ENCODE measurements around the gene PCDH17. TPM values are rescaled to one million over a fixed set of nuclear protein-coding genes. Genes with fewer than 3 reads are reported as not detected.

The PCDH17 gene
- total and polyA plus RNA-seq, 2 of the 4 experiments (the other 2 are of a cell fraction), result under 0.01 TPM; not detected in 1

- no peaks in the 10 kb centered on the region for H3K27me3 ChIP-seq (ENCODE audit: control insufficient read depth, insufficient read depth, low read length)
These were observed 50.7 kb downstream of the PCDH17 start for GRCh38 chr13:57682128-57682716.

More at GRCh38 chr13:57682128-57682716, 50.7 kb downstream of the PCDH17 start:
- H4K91ac ChIP-seq (ENCODE audit: insufficient read depth, low read depth, low read length), result no peak overlapping the region
- H2AK9ac ChIP-seq (replicated peaks; ENCODE audit: low read depth, low read length, poor library complexity), result no peak overlapping the region
- in situ Hi-C loops (cut with MboI; ENCODE audit: low sequenced_read_pairs) (no loop called here), intact Hi-C loops (cut with micrococcal nuclease) (no loop called here), dilution Hi-C loops (cut with HindIII; ENCODE audit: low sequenced_read_pairs, unreplicated experiment) (no loop called here)
- no peaks in the 10 kb centered on the region for H3K9me1 ChIP-seq (ENCODE audit: insufficient read depth, low read length)
- no peak overlapping the region for H2AFZ ChIP-seq (replicated peaks; ENCODE audit: low read length, poor library complexity)
- no peaks in the 10 kb centered on the region for H3K4me1 ChIP-seq (ENCODE audit: control insufficient read depth, insufficient read depth, low read length)
- 53% methylated on average over 3 of the region's 4 CpGs; no CpG with 5 or more reads in 1 of the 2 experiments for WGBS, 2 experiments (ENCODE audit: extremely low coverage in 2 of 2, insufficient read length in 1 of 2)
- H3K56ac ChIP-seq (ENCODE audit: extremely low read depth, insufficient read depth, low read length), result no peak overlapping the region
- H3K79me1 ChIP-seq (ENCODE audit: low read depth in 1 of 2, low read length in 2 of 2), result no peaks in the 10 kb centered on the region
- no peaks in the 10 kb centered on the region for H3K9me3 ChIP-seq (ENCODE audit: control insufficient read depth, insufficient read depth, low read length)
- H2BK5ac ChIP-seq (ENCODE audit: low read depth, low read length, poor library complexity, severe bottlenecking), result no peak overlapping the region
- ChIA-PET POLR2A (ENCODE audit: unreplicated experiment) (no interaction called here), CTCF (no interaction called here)
- H3K4me3 ChIP-seq (ENCODE audit: insufficient read depth, low read depth, low read length), result no peak overlapping the region
- H3K4ac ChIP-seq (ENCODE audit: low read depth, low read length), result no peak overlapping the region
- no peak overlapping the region for H3K18ac ChIP-seq (ENCODE audit: low read depth, low read length)
- TF ChIP-seq FOS (IDR thresholded peaks at IDR 0.05; ENCODE audit: low read depth, low read length) (no peak), MAFK (IDR thresholded peaks at IDR 0.05; ENCODE audit: low read depth, low read length) (no peak), SMC3 (IDR thresholded peaks at IDR 0.05; ENCODE audit: low read depth, low read length) (no peak), USF2 (IDR thresholded peaks at IDR 0.05; ENCODE audit: low read depth, low read length) (no peak), MAZ (IDR thresholded peaks at IDR 0.05; ENCODE audit: borderline replicate concordance, low read depth, low read length) (no peak), CHD1 (IDR thresholded peaks at IDR 0.05; ENCODE audit: low read depth, low read length) (no peak), NFE2L2 (IDR thresholded peaks at IDR 0.05; ENCODE audit: low read depth, low read length) (no peak), RCOR1 (IDR thresholded peaks at IDR 0.05; ENCODE audit: insufficient replicate concordance, low read length) (no peak), BHLHE40 (IDR thresholded peaks at IDR 0.05; ENCODE audit: low read depth, low read length) (no peak), CEBPB (IDR thresholded peaks at IDR 0.05; ENCODE audit: low read depth, low read length) (no peak), RFX5 (IDR thresholded peaks at IDR 0.05; ENCODE audit: low read depth, low read length) (no peak), RAD21 (IDR thresholded peaks at IDR 0.05; ENCODE audit: low read length) (no peak), MXI1 (IDR thresholded peaks at IDR 0.05; ENCODE audit: borderline replicate concordance, low read depth, low read length) (no peak), POLR2A (IDR thresholded peaks at IDR 0.05; ENCODE audit: low read depth, low read length) (no peak)
- no peaks in the 10 kb centered on the region for H4K20me1 ChIP-seq (ENCODE audit: insufficient read depth, low read length)
- no peak overlapping the region for H2BK15ac ChIP-seq (ENCODE audit: low read depth, low read length)
- no peak overlapping the region for H4K5ac ChIP-seq (ENCODE audit: low read depth, low read length)
- H3K14ac ChIP-seq (replicated peaks; ENCODE audit: low read depth, low read length), result no peak overlapping the region
- no peak overlapping the region for H3K27ac ChIP-seq (ENCODE audit: insufficient read depth, low read length)
- H3K4me2 ChIP-seq (ENCODE audit: low read depth, low read length), result no peak overlapping the region
- H2AK5ac ChIP-seq (ENCODE audit: low read depth, low read length), result no peak overlapping the region
- BruUV-seq (replicated peaks), result no TSS peak
- ATAC-seq (ENCODE audit: low read depth) (no peak), DNase-seq (no peak)
- no peak overlapping the region for H4K8ac ChIP-seq (ENCODE audit: low read depth in 2 of 2, low read length in 2 of 2)
- no peak overlapping the region for H3K9ac ChIP-seq (ENCODE audit: low read depth, low read length)
- no peak overlapping the region for H2BK20ac ChIP-seq (ENCODE audit: low read depth, low read length)
- H2BK120ac ChIP-seq (ENCODE audit: low read depth, low read length), result no peak overlapping the region
- H3K36me3 ChIP-seq (ENCODE audit: control insufficient read depth, insufficient read depth, low read length), result no peaks in the 10 kb centered on the region
- H3K23ac ChIP-seq (ENCODE audit: low read depth, low read length), result no peak overlapping the region
